Left lung (tissue), 10 donors: ENCODE results near the gene DLX6. TPM values are rescaled to one million over a fixed set of nuclear protein-coding genes. Genes with fewer than 3 reads are reported as not detected.

Source experiments
- ATAC-seq: fragments of 200-7000 bp; cut with Tn5 transposase; one replicate; pipeline ENCODE4 v1.9.1; 2020; ENCODE audit warnings: moderate library complexity
- DNase-seq, 4 donors: peaks; one replicate each; pipeline ENCODE4 v3.0.0-alpha.2; 2013 to 2020
- H3K27ac ChIP-seq, 2 donors: fragments of 200-600 bp; sonication (generic) in 1 of 2; one replicate each; pipeline versions ENCODE4 v1.5.0 to v1.8.0; 2020 to 2021
- H3K27me3 ChIP-seq, 2 donors: fragments of 200-600 bp; sonication (generic) in 1 of 2; one replicate each; pipeline versions ENCODE4 v1.5.0 to v1.8.0; 2020 to 2021
- H3K36me3 ChIP-seq, 2 donors: fragments of 200-600 bp; sonication (generic) in 1 of 2; one replicate each; pipeline versions ENCODE4 v1.5.0 to v1.8.0; 2020 to 2021
- H3K4me1 ChIP-seq, 2 donors: fragments of 200-600 bp; one replicate each; pipeline ENCODE4 v1.8.0; 2021
- H3K4me3 ChIP-seq, 2 donors: fragments of 200-600 bp; sonication (generic) in 1 of 2; one replicate each; pipeline versions ENCODE4 v1.5.0 to v1.8.0; 2020 to 2021; ENCODE audit warnings: mild to moderate bottlenecking in 1 of 2
- H3K9me3 ChIP-seq, 2 donors: fragments of 200-600 bp; sonication (generic) in 1 of 2; one replicate each; pipeline versions ENCODE4 v1.5.0 to v1.8.0; 2020 to 2021
- CTCF ChIP-seq, 2 donors: fragments of 200-600 bp; sonication (generic) in 1 of 2; IDR thresholded peaks; one replicate each; pipeline versions ENCODE4 v1.5.0 to v1.8.0; 2021; ENCODE audit warnings: antibody characterized with exemption in 2 of 2
- intact Hi-C, 2 donors: fragments of 100-400 bp; cut with DNase I; formaldehyde crosslinking; loops; one replicate each; pipeline versions ENCODE4 v1.11.2 to v1.14.2; 2022
- polyA plus RNA-seq, 6 donors: library from polyadenylated mRNA; unstranded; fragments of 120-200 nt; gene quantifications; one replicate each; pipeline ENCODE4 v1.2.1, GENCODE V29; 2013; ENCODE audit not compliant: insufficient read length in 6 of 6
- total RNA-seq, 2 donors: library from RNA; stranded (reverse); fragmentation: NEBNext Ultra II Directional; extraction: Animal tissue kit (Norgen Biotek cat#: 25700); gene quantifications; one replicate each; pipeline ENCODE4 v1.2.1, GENCODE V29; 2021
- donor health status: DM: no; HTN: yes; CAD: no.
- donor health status: DM: no; HTN: no; CAD: no.

DLX6 gene
- total and polyA plus RNA-seq, 8 donors = 0.14 TPM; not detected in 7

- DNase-seq (peak; percentile 66 to 88 (median 76)), ATAC-seq (peak; percentile 39)
- Histone ChIP-seq H3K9me3 (no peaks in the 10 kb centered on the region), H3K27me3 (peaks cover 78 to 99% of the 10 kb centered on the region in 2 donors), H3K4me3 (peak within 1 kb of the TSS; percentile 20 to 23), H3K4me1 (peaks cover 11 to 27% of the 10 kb centered on the region in 2 donors), H3K27ac (no peak within 1 kb of the TSS), H3K36me3 (no peaks in the 10 kb centered on the region)
- intact Hi-C loops = loop anchor here in 1 of 2 donors (5.0 to 10.0 kb wide), 3 partner anchors 612 to 1110 kb away; no protein-coding TSS in a partner anchor
- no peak for TF ChIP-seq CTCF (IDR thresholded peaks at IDR 0.05)
These were observed 19.1 kb downstream of the DLX6 start, which contains the start of gene DLX5 for GRCh38 chr7:97024209-97025129. DLX5 (minus strand) TSS chr7:97024831; CDS start chr7:97024623, 208 bp downstream.

- H3K4me1 ChIP-seq = peaks cover 11 to 27% of the 10 kb centered on the region in 2 donors
- intact Hi-C loops = loop anchor here in 1 of 2 donors (5.0 to 10.0 kb wide), 2 partner anchors 948 to 1110 kb away; no protein-coding TSS in a partner anchor
- H3K27ac ChIP-seq = no peak overlapping the region
- peaks cover 71 to 99% of the 10 kb centered on the region in 2 donors for H3K27me3 ChIP-seq
- no peak for TF ChIP-seq CTCF (IDR thresholded peaks at IDR 0.05)
- peak in 1 of 4 donors; percentile 32 for DNase-seq
- no peaks in the 10 kb centered on the region for H3K9me3 ChIP-seq
- ATAC-seq = no peak
- no peaks in the 10 kb centered on the region for H3K36me3 ChIP-seq
- H3K4me3 ChIP-seq = no peak overlapping the region
These were observed 19.8 kb downstream of the DLX6 start for GRCh38 chr7:97025130-97025499.

- Histone ChIP-seq H3K4me3 (no peak overlapping the region), H3K4me1 (peaks cover 11 to 24% of the 10 kb centered on the region in 2 donors), H3K9me3 (no peaks in the 10 kb centered on the region), H3K27me3 (peaks cover 62 to 92% of the 10 kb centered on the region in 2 donors), H3K27ac (no peak overlapping the region), H3K36me3 (no peaks in the 10 kb centered on the region)
- ATAC-seq = peak; percentile 5
- intact Hi-C loops = loop anchor here in 1 of 2 donors (5.0 to 10.0 kb wide), 2 partner anchors 949 to 1111 kb away; no protein-coding TSS in a partner anchor
- TF ChIP-seq CTCF (IDR thresholded peaks at IDR 0.05) = no peak
- DNase-seq = peak in 1 of 4 donors; percentile 49
These were observed 20.8 kb downstream of the DLX6 start for GRCh38 chr7:97025983-97026714.

- H3K36me3 ChIP-seq = no peaks in the 10 kb centered on the region
- ATAC-seq = peak; percentile 8
- peak overlapping the region in 1 of 2 donors; percentile 26 for H3K4me3 ChIP-seq
- intact Hi-C loops = loop anchor here in 1 of 2 donors (5.0 to 10.0 kb wide), 2 partner anchors 950 to 1112 kb away; no protein-coding TSS in a partner anchor
- no peak overlapping the region for H3K27ac ChIP-seq
- TF ChIP-seq CTCF (IDR thresholded peaks at IDR 0.05) = no peak
- H3K9me3 ChIP-seq = no peaks in the 10 kb centered on the region
- peaks cover 55 to 87% of the 10 kb centered on the region in 2 donors for H3K27me3 ChIP-seq
- peaks cover 11 to 23% of the 10 kb centered on the region in 2 donors for H3K4me1 ChIP-seq
- no peak for DNase-seq
These were observed 21.5 kb downstream of the DLX6 start for GRCh38 chr7:97026715-97027426.
